HG03280 (cell line): Measurements from ENCODE around the gene RNPEPL1.

Experiments used
- ATAC-seq: cut with Tn5 transposase; IDR thresholded peaks from one replicate; pipeline ENCODE4 v1.9.1; 2021; ENCODE audit warnings: mild to moderate bottlenecking, moderate library complexity; ENCODE audit not compliant: unreplicated experiment

RNPEPL1 gene

GRCh38 chr2:240589850-240590525 is 21.7 kb downstream of the RNPEPL1 start:
- ATAC-seq: no peak

- no peak for ATAC-seq
Measured at GRCh38 chr2:240590681-240591111, 22.4 kb downstream of the RNPEPL1 start.

GRCh38 chr2:240591226-240591625 is 22.9 kb downstream of the RNPEPL1 start:
- no peak for ATAC-seq

- no peak for ATAC-seq
Measured at GRCh38 chr2:240591784-240592183, 23.5 kb downstream of the RNPEPL1 start.

GRCh38 chr2:240593026-240593702 is 24.9 kb downstream of the RNPEPL1 start:
- no peak for ATAC-seq

GRCh38 chr2:240593703-240594451 is 25.6 kb downstream of the RNPEPL1 start:
- no peak for ATAC-seq

GRCh38 chr2:240594511-240595380 is 26.5 kb downstream of the RNPEPL1 start:
- ATAC-seq: no peak

GRCh38 chr2:240595381-240596079 is 27.2 kb downstream of the RNPEPL1 start:
- ATAC-seq: no peak

- no peak for ATAC-seq
Measured at GRCh38 chr2:240596080-240596460, 27.8 kb downstream of the RNPEPL1 start.

- ATAC-seq: no peak
Measured at GRCh38 chr2:240596491-240596931, 28.2 kb downstream of the RNPEPL1 start.

GRCh38 chr2:240597054-240597418 is 28.8 kb downstream of the RNPEPL1 start:
- ATAC-seq: no peak

GRCh38 chr2:240597419-240598181 is 29.3 kb downstream of the RNPEPL1 start:
- no peak for ATAC-seq

- no peak for ATAC-seq
Measured at GRCh38 chr2:240598311-240598911, 30.1 kb downstream of the RNPEPL1 start.

- no peak for ATAC-seq
Measured at GRCh38 chr2:240599141-240599583, 30.9 kb downstream of the RNPEPL1 start.

- no peak for ATAC-seq
Measured at GRCh38 chr2:240600451-240600961, 32.2 kb downstream of the RNPEPL1 start.

GRCh38 chr2:240601061-240601830 is 33.0 kb downstream of the RNPEPL1 start:
- no peak for ATAC-seq

- ATAC-seq: no peak
Measured at GRCh38 chr2:240601831-240602160, 33.5 kb downstream of the RNPEPL1 start.
